ENCODE measurements around the gene PAQR8. TPM values are rescaled to one million over a fixed set of nuclear protein-coding genes. Genes with fewer than 3 reads are reported as not detected.

The PAQR8 gene
- total and polyA plus RNA-seq, 11 donors, result 1.3 to 7.5 (median 3.6) TPM

DNA sequence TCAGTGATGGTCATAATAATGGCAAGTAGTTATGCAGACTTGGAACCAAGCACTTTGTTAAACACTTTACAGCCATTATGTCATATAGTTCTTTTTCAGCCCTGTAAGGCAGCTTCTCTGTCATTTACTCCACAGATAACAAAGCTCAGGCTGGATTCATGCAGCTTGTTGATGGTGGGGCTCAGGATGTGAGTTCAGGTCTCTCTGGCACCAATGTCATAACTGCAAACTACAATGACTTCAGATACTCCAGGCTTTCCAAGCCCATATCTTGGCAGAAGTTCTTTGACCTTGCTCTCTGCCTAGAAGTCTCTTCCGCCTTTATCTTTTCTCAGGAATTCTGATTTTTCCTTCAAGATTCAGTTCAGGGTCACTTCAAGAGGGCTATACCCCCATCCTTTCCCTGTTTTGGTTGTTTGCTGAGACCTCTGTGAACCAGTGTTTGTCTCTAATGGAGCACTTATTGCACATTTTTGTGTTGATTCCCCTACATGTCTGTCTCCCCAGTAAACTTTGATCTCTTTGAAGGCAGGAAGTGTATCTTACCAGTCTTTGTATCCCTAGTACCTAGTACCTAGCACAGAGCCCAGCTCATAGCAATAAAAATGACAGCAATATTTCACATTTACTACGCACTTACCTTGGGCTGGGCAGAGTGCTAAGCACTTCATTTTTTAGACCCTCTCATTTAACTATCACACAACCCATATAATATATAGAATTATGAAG, 38.5 kb downstream of the PAQR8 start:
- Histone ChIP-seq H3K4me3 (no peak overlapping the region), H3K36me3 (peaks cover 0 to 22% (median 3%) of the 10 kb centered on the region in 9 donors), H3K9me3 (no peaks in the 10 kb centered on the region), H3K4me1 (peaks cover 0 to 17% (median 0%) of the 10 kb centered on the region in 12 donors), H3K27me3 (no peaks in the 10 kb centered on the region), H3K27ac (no peak overlapping the region)
- intact Hi-C loops (cut with DNase I), result loop anchor here in 1 of 10 donors (5.0 kb wide), 1 partner anchor 113 kb away; no protein-coding TSS in a partner anchor
- TF ChIP-seq, protein P1, sequence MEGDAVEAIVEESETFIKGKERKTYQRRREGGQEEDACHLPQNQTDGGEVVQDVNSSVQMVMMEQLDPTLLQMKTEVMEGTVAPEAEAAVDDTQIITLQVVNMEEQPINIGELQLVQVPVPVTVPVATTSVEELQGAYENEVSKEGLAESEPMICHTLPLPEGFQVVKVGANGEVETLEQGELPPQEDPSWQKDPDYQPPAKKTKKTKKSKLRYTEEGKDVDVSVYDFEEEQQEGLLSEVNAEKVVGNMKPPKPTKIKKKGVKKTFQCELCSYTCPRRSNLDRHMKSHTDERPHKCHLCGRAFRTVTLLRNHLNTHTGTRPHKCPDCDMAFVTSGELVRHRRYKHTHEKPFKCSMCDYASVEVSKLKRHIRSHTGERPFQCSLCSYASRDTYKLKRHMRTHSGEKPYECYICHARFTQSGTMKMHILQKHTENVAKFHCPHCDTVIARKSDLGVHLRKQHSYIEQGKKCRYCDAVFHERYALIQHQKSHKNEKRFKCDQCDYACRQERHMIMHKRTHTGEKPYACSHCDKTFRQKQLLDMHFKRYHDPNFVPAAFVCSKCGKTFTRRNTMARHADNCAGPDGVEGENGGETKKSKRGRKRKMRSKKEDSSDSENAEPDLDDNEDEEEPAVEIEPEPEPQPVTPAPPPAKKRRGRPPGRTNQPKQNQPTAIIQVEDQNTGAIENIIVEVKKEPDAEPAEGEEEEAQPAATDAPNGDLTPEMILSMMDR (IDR thresholded peaks at IDR 0.05), result no peak
- no peak for TF ChIP-seq POLR2A (IDR thresholded peaks at IDR 0.05)
- ATAC-seq (no peak), DNase-seq (no peak)
- 75 to 83% (median 81%) methylated on average over 2 of the region's 2 CpGs for WGBS, 4 donors

- intact Hi-C loops (cut with DNase I), result loop anchor here in 2 of 10 donors (2.0 to 5.0 kb wide), 2 partner anchors 116 kb away; no protein-coding TSS in a partner anchor
- Histone ChIP-seq H3K27ac (no peak overlapping the region), H3K27me3 (no peaks in the 10 kb centered on the region), H3K36me3 (peaks cover 0 to 22% (median 3%) of the 10 kb centered on the region in 9 donors), H3K4me1 (peaks cover 0 to 10% (median 0%) of the 10 kb centered on the region in 12 donors), H3K4me3 (no peak overlapping the region), H3K9me3 (no peaks in the 10 kb centered on the region)
- DNase-seq, result no peak
- peak in 1 of 4 donors; percentile 16 for ATAC-seq
- TF ChIP-seq, protein P1 (IDR thresholded peaks at IDR 0.05), result no peak
- TF ChIP-seq POLR2A (IDR thresholded peaks at IDR 0.05), result no peak
- WGBS, 4 donors, result 96 to 97% (median 96%) methylated on average over 20 to 26 of the region's 26 CpGs
These were observed 41.1 kb downstream of the PAQR8 start for GRCh38 chr6:52403086-52403485.

DNA sequence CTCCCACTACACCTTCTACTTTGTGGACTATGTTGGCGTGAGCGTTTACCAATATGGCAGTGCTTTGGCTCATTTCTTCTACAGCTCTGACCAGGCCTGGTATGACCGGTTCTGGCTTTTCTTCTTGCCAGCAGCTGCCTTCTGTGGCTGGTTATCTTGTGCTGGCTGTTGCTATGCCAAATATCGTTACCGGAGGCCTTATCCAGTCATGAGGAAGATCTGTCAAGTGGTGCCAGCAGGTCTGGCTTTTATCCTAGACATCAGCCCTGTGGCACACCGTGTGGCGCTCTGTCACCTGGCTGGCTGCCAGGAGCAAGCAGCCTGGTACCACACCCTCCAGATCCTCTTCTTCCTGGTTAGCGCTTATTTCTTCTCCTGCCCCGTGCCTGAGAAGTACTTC, 41.7 kb downstream of the PAQR8 start:
- peaks cover 0 to 22% (median 3%) of the 10 kb centered on the region in 9 donors for H3K36me3 ChIP-seq
- no peaks in the 10 kb centered on the region for H3K27me3 ChIP-seq
- TF ChIP-seq, protein P1 (IDR thresholded peaks at IDR 0.05), result no peak
- TF ChIP-seq POLR2A (IDR thresholded peaks at IDR 0.05), result no peak
- ATAC-seq (peak; percentile 79 to 90 (median 86)), DNase-seq (peak; percentile 56 to 76 (median 67))
- peaks cover 0 to 10% (median 0%) of the 10 kb centered on the region in 12 donors for H3K4me1 ChIP-seq
- no peaks in the 10 kb centered on the region for H3K9me3 ChIP-seq
- no peak overlapping the region for H3K27ac ChIP-seq
- 49 to 67% (median 56%) methylated on average over 9 of the region's 9 CpGs for WGBS, 4 donors
- no peak overlapping the region for H3K4me3 ChIP-seq
- intact Hi-C loops (cut with DNase I), result loop anchor here in 2 of 10 donors (2.0 to 5.0 kb wide), 2 partner anchors 116 to 117 kb away; no protein-coding TSS in a partner anchor

GRCh38 chr6:52405243-52405642, 43.3 kb downstream of the PAQR8 start:
- DNase-seq (no peak), ATAC-seq (no peak)
- intact Hi-C loops (cut with DNase I), result no loop called here
- TF ChIP-seq, protein P1 (IDR thresholded peaks at IDR 0.05), result no peak
- no peak for TF ChIP-seq POLR2A (IDR thresholded peaks at IDR 0.05)
- peaks cover 0 to 3% (median 0%) of the 10 kb centered on the region in 12 donors for H3K4me1 ChIP-seq
- no peak overlapping the region for H3K27ac ChIP-seq
- no peak overlapping the region for H3K4me3 ChIP-seq
- no peaks in the 10 kb centered on the region for H3K9me3 ChIP-seq
- WGBS, 4 donors, result 91 to 98% (median 94%) methylated on average over 1 of the region's 1 CpG; no CpG with 5 or more reads in 1 of the 4 donors
- peaks cover 0 to 25% (median 3%) of the 10 kb centered on the region in 9 donors for H3K36me3 ChIP-seq
- H3K27me3 ChIP-seq, result no peaks in the 10 kb centered on the region

All from heart left ventricle (tissue), 16 donors.